Keratinocyte (primary cell): ENCODE results near the gene VWA5B2. TPM values are rescaled to one million over a fixed set of nuclear protein-coding genes. Genes with fewer than 3 reads are reported as not detected.

Source experiments
- DNase-seq: peaks from one replicate; pipeline ENCODE4 v3.0.0-alpha.2; 2011; ENCODE audit warnings: low read depth, missing footprints, low spot score
- FAIRE-seq: peaks from 2 replicates; lab custom pipeline; 2011; peaks lifted over from hg19 to GRCh38; lab: Jason Lieb, UNC
- H2AFZ ChIP-seq: 2 replicates; pipeline ENCODE4 v1.6.0; 2012; ENCODE audit warnings: low read length, control low read depth, inconsistent platforms; ENCODE audit not compliant: control insufficient read depth
- H3K27ac ChIP-seq: 2 replicates; pipeline ENCODE4 v1.5.1; 2011; ENCODE audit warnings: low read length; ENCODE audit not compliant: control insufficient read depth, insufficient read depth
- H3K27me3 ChIP-seq: 3 replicates; pipeline ENCODE4 v1.6.0; 2011; ENCODE audit warnings: low read length; ENCODE audit not compliant: control insufficient read depth, insufficient read depth; ENCODE audit errors: extremely low read depth
- H3K36me3 ChIP-seq, 2 experiments: 2 replicates in 1 of 2; 3 replicates in 1 of 2; pipeline ENCODE4 v1.5.1; 2011; ENCODE audit warnings: low read length in 2 of 2, mild to moderate bottlenecking in 1 of 2; ENCODE audit not compliant: control insufficient read depth in 2 of 2, insufficient read depth in 2 of 2; ENCODE audit errors: extremely low read depth in 1 of 2
- H3K4me1 ChIP-seq: 3 replicates; pipeline ENCODE4 v1.5.1; 2011; ENCODE audit warnings: low read length; ENCODE audit not compliant: control insufficient read depth, insufficient read depth; ENCODE audit errors: extremely low read depth
- H3K4me2 ChIP-seq: 3 replicates; pipeline ENCODE4 v1.6.0; 2011; ENCODE audit warnings: low read depth, low read length; ENCODE audit not compliant: control insufficient read depth, insufficient read depth; ENCODE audit errors: extremely low read depth
- H3K4me3 ChIP-seq, 3 experiments: fragments of 200-600 bp in 1 of 3; sonication (generic) in 1 of 3; 2 replicates in 2 of 3; 3 replicates in 1 of 3; pipeline ENCODE4 v1.5.1; 2011 to 2016; ENCODE audit warnings: low read length in 3 of 3, mild to moderate bottlenecking in 3 of 3, control low read depth in 2 of 3, inconsistent platforms in 1 of 3, low read depth in 1 of 3, mixed read lengths in 1 of 3, mixed run types in 1 of 3, moderate library complexity in 1 of 3; ENCODE audit not compliant: control insufficient read depth in 2 of 3, insufficient read depth in 2 of 3; ENCODE audit errors: extremely low read depth in 1 of 3
- H3K79me2 ChIP-seq: 2 replicates; pipeline ENCODE4 v1.6.0; 2012; ENCODE audit warnings: low read length; ENCODE audit not compliant: control insufficient read depth, insufficient read depth
- H3K9ac ChIP-seq: 3 replicates; pipeline ENCODE4 v1.6.0; 2011; ENCODE audit warnings: low read length; ENCODE audit not compliant: control insufficient read depth, insufficient read depth; ENCODE audit errors: extremely low read depth
- H3K9me1 ChIP-seq: 3 replicates; pipeline ENCODE4 v1.6.0; 2011; ENCODE audit warnings: low read length; ENCODE audit not compliant: control insufficient read depth, insufficient read depth; ENCODE audit errors: extremely low read depth
- H3K9me3 ChIP-seq: 2 replicates; pipeline ENCODE4 v1.5.1; 2012; ENCODE audit warnings: low read depth, low read length; ENCODE audit not compliant: control insufficient read depth
- H4K20me1 ChIP-seq: 3 replicates; pipeline ENCODE4 v1.6.0; 2011; ENCODE audit warnings: low read length; ENCODE audit not compliant: control insufficient read depth, insufficient read depth; ENCODE audit errors: extremely low read depth
- EZH2 ChIP-seq: IDR thresholded peaks from one replicate; pipeline ENCODE4 v1.6.1; 2012; ENCODE audit warnings: inconsistent platforms, mild to moderate bottlenecking, low read length, moderate library complexity
- dilution Hi-C: fragments of 300-500 bp; cut with MboI; formaldehyde crosslinking; loops from one replicate; pipeline ENCODE4 v1.7.0; 2020; ENCODE audit warnings: low sequenced_read_pairs; ENCODE audit not compliant: extremely low pct_ligation_motif_present
- polyA plus RNA-seq, 5 experiments: library from polyadenylated mRNA; depleted of rRNA in 3 of 5; stranded (reverse) in 3 of 5; stranded (forward) in 1 of 5; unstranded in 1 of 5; fragments of >200 nt; gene quantifications; 1 replicate in 1 of 5; 2 replicates in 3 of 5; 3 replicates in 1 of 5; pipeline versions ENCODE4 v1.2.1 to v1.2.3, GENCODE V29; 2011 to 2012; ENCODE audit warnings: missing spikeins in 2 of 5, low read depth in 1 of 5, low replicate concordance in 1 of 5
- TF ChIP-seq, protein P1 (sequence below), 3 experiments: IDR thresholded peaks in 1 of 3; conservative IDR thresholded peaks in 1 of 3; optimal IDR thresholded peaks in 1 of 3; 2 replicates in 2 of 3; 3 replicates in 1 of 3; pipeline versions ENCODE3 to v1.5.1; 2011; ENCODE audit warnings: low read length in 3 of 3, mild to moderate bottlenecking in 3 of 3, moderate library complexity in 2 of 3, control low read depth in 1 of 3, inconsistent platforms in 1 of 3; ENCODE audit not compliant: insufficient read depth in 2 of 3; ENCODE audit errors: extremely low read depth in 1 of 3

The VWA5B2 gene
- polyA plus RNA-seq, 1 donor (not counting 4 experiments of a cell fraction or from before 2014, with no cell fraction given): not detected

DNA sequence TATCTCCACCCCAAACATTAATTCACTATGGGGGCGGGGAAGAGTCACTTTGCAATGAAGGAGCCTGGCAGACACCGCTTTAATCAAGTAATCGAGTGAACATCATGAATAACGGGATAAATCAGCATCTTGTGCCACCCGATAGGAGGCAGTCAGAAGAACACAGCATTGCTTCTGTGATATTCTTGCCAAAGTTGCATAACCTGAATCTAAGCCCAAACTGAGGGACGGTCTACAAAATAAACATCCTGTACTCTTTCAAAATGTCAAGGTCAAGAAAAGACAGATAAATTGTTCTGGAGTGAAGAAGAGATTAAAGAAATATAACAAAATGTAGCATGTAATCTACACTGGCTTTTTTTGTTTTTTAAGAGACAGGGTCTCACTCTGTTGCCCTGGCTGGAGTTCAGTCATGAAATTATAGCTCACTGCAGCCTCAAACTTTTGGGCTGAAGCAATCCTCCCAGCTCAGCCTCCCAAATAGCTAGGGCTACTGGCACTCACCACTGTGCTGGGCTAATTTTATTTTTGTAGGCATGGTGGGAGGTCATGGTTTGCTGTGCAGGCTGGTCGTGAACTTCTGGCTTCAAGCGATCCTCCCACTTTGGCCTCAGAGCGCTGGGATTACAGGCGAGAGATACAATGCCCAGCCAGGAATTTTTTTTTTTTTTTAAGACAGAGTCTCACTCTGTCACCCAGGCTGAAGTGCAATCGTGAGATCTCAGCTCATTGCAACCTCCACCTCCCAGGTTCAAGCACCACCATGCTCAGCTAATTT is 20.1 kb upstream of the VWA5B2 start:
- TF ChIP-seq, protein P1, sequence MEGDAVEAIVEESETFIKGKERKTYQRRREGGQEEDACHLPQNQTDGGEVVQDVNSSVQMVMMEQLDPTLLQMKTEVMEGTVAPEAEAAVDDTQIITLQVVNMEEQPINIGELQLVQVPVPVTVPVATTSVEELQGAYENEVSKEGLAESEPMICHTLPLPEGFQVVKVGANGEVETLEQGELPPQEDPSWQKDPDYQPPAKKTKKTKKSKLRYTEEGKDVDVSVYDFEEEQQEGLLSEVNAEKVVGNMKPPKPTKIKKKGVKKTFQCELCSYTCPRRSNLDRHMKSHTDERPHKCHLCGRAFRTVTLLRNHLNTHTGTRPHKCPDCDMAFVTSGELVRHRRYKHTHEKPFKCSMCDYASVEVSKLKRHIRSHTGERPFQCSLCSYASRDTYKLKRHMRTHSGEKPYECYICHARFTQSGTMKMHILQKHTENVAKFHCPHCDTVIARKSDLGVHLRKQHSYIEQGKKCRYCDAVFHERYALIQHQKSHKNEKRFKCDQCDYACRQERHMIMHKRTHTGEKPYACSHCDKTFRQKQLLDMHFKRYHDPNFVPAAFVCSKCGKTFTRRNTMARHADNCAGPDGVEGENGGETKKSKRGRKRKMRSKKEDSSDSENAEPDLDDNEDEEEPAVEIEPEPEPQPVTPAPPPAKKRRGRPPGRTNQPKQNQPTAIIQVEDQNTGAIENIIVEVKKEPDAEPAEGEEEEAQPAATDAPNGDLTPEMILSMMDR (optimal IDR thresholded peaks at IDR 0.05 in 1 of 3, IDR thresholded peaks at IDR 0.05 in 1 of 3, conservative IDR thresholded peaks at IDR 0.05 in 1 of 3; ENCODE audit: extremely low read depth in 1 of 3, insufficient read depth in 2 of 3, low read length in 3 of 3): no peak
- no peak for TF ChIP-seq EZH2
- Histone ChIP-seq H4K20me1 (no peaks in the 10 kb centered on the region), H3K4me2 (no peak overlapping the region), H3K27me3 (peaks cover 6% of the 10 kb centered on the region), H3K36me3 (no peaks in the 10 kb centered on the region), H3K4me3 (no peak overlapping the region), H3K9me3 (no peaks in the 10 kb centered on the region), H3K27ac (no peak overlapping the region), H3K9ac (no peak overlapping the region), H3K4me1 (no peaks in the 10 kb centered on the region), H3K9me1 (no peaks in the 10 kb centered on the region), H2AFZ (no peak overlapping the region), H3K79me2 (no peaks in the 10 kb centered on the region)
- FAIRE-seq (no peak), DNase-seq (no peak)
- dilution Hi-C loops: no loop called here

DNA sequence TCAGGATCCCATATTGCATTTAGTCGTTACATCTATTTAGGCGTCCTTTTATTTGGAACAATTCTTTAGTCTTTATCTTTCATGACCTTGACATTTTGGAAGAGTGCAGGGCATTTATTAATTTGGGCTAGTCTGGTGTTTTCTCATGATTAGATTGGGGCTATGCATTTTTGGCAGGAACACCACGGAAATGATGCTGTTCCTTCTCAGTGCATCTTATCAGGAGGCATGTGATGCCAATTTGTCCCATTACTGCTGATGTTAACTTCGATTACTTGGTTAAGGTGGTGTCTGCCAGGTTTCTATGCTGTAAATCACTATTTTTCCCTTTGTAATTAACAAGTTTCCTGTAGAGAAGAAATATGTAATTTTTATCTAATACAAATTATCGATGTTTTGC is 18.1 kb upstream of the VWA5B2 start:
- Histone ChIP-seq H4K20me1 (no peaks in the 10 kb centered on the region), H3K79me2 (no peaks in the 10 kb centered on the region), H3K4me1 (no peaks in the 10 kb centered on the region), H3K27me3 (peaks cover 4% of the 10 kb centered on the region), H3K9ac (no peak overlapping the region), H3K27ac (no peak overlapping the region), H2AFZ (no peak overlapping the region), H3K4me2 (no peak overlapping the region), H3K4me3 (no peak overlapping the region), H3K9me3 (no peaks in the 10 kb centered on the region), H3K36me3 (no peaks in the 10 kb centered on the region), H3K9me1 (no peaks in the 10 kb centered on the region)
- DNase-seq (no peak), FAIRE-seq (no peak)
- TF ChIP-seq, protein P1 (optimal IDR thresholded peaks at IDR 0.05 in 1 of 3, IDR thresholded peaks at IDR 0.05 in 1 of 3, conservative IDR thresholded peaks at IDR 0.05 in 1 of 3; ENCODE audit: extremely low read depth in 1 of 3, insufficient read depth in 2 of 3, low read length in 3 of 3): no peak
- TF ChIP-seq EZH2: no peak
- dilution Hi-C loops: no loop called here
